Neural progenitor cell (in vitro differentiated cells): ENCODE measurements around the gene PLCXD3.

Source experiments
- EZH2 ChIP-seq: fragments of 200-600 bp; sonication (generic); IDR thresholded peaks from 2 replicates; pipeline ENCODE4 v1.6.1; 2017; ENCODE audit warnings: antibody characterized with exemption, mild to moderate bottlenecking, moderate library complexity
- EZH2phosphoT487 ChIP-seq: fragments of 200-600 bp; sonication (generic); IDR thresholded peaks from 2 replicates; pipeline ENCODE4 v1.6.1; 2017; ENCODE audit warnings: antibody characterized with exemption
- TF ChIP-seq, protein P1 (sequence below): fragments of 200-600 bp; sonication (generic); IDR thresholded peaks from 2 replicates; pipeline ENCODE4 v1.5.1; 2017; ENCODE audit warnings: antibody characterized with exemption, mild to moderate bottlenecking

DNA sequence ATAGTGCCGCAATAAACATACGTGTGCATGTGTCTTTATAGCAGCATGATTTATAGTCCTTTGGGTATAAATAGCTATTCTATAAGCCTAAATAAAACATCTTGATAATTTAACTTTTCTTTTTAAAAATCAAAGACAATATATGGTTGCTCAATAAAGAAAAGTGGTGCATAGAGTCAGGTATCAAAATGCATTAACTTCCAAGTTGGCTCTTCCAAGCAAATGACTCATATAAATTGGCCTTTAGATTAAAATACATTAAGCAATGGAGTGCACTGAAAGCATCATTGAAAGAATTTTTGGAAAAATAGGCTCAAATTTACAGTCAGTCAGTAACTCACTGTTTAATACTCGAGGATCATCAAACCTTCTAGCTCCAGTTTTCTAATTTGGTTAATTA, 106.6 kb downstream of the PLCXD3 start:
- TF ChIP-seq, protein P1, sequence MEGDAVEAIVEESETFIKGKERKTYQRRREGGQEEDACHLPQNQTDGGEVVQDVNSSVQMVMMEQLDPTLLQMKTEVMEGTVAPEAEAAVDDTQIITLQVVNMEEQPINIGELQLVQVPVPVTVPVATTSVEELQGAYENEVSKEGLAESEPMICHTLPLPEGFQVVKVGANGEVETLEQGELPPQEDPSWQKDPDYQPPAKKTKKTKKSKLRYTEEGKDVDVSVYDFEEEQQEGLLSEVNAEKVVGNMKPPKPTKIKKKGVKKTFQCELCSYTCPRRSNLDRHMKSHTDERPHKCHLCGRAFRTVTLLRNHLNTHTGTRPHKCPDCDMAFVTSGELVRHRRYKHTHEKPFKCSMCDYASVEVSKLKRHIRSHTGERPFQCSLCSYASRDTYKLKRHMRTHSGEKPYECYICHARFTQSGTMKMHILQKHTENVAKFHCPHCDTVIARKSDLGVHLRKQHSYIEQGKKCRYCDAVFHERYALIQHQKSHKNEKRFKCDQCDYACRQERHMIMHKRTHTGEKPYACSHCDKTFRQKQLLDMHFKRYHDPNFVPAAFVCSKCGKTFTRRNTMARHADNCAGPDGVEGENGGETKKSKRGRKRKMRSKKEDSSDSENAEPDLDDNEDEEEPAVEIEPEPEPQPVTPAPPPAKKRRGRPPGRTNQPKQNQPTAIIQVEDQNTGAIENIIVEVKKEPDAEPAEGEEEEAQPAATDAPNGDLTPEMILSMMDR, result no peak
- no peak for TF ChIP-seq EZH2
- no peak for TF ChIP-seq EZH2phosphoT487
